Fibroblast of lung (primary cell): Measurements from ENCODE around the gene R3HCC1L. TPM values are rescaled to one million over a fixed set of nuclear protein-coding genes. Genes with fewer than 3 reads are reported as not detected.

Source experiments
- DNase-seq, 2 donors: peaks; one replicate each; pipeline versions ENCODE4 v3.0.0 to v3.0.0-alpha.2; 2010; ENCODE audit warnings: low read depth in 2 of 2
- H2AFZ ChIP-seq: 2 replicates; pipeline ENCODE4 v1.5.1; 2012; ENCODE audit warnings: low read length, control low read depth, inconsistent platforms
- H3K27ac ChIP-seq: 2 replicates; pipeline ENCODE4 v1.5.1; 2011; ENCODE audit warnings: low read length, control low read depth; ENCODE audit not compliant: insufficient read depth
- H3K27me3 ChIP-seq: 2 replicates; pipeline ENCODE4 v1.5.1; 2011; ENCODE audit warnings: mild to moderate bottlenecking, low read length; ENCODE audit not compliant: control insufficient read depth, insufficient read depth
- H3K36me3 ChIP-seq: 2 replicates; pipeline ENCODE4 v1.5.1; 2011; ENCODE audit warnings: low read length; ENCODE audit not compliant: control insufficient read depth, insufficient read depth
- H3K4me1 ChIP-seq: 2 replicates; pipeline ENCODE4 v1.5.1; 2011; ENCODE audit warnings: low read length; ENCODE audit not compliant: control insufficient read depth, insufficient read depth; ENCODE audit errors: extremely low read depth
- H3K4me2 ChIP-seq: 2 replicates; pipeline ENCODE4 v1.5.1; 2011; ENCODE audit warnings: low read length, control low read depth; ENCODE audit not compliant: insufficient read depth; ENCODE audit errors: extremely low read depth
- H3K4me3 ChIP-seq, 4 experiments: fragments of 200-600 bp in 1 of 4; sonication (generic) in 1 of 4; replicated peaks in 1 of 4; 2 replicates each; pipeline ENCODE4 v1.5.1; 2011 to 2016; ENCODE audit warnings: low read length in 4 of 4, low read depth in 3 of 4, mild to moderate bottlenecking in 3 of 4, control low read depth in 2 of 4, inconsistent platforms in 1 of 4, mixed read lengths in 1 of 4; ENCODE audit not compliant: insufficient read depth in 1 of 4; ENCODE audit errors: control extremely low read depth in 1 of 4
- H3K79me2 ChIP-seq: 2 replicates; pipeline ENCODE4 v1.5.1; 2012; ENCODE audit warnings: mild to moderate bottlenecking, low read length, inconsistent platforms; ENCODE audit not compliant: control insufficient read depth, insufficient read depth
- H3K9ac ChIP-seq: 2 replicates; pipeline ENCODE4 v1.5.1; 2011; ENCODE audit warnings: mild to moderate bottlenecking, low read length, control low read depth; ENCODE audit not compliant: insufficient read depth
- H3K9me3 ChIP-seq: 2 replicates; pipeline ENCODE4 v1.5.1; 2012; ENCODE audit warnings: low read depth, low read length; ENCODE audit not compliant: control insufficient read depth, insufficient read depth
- H4K20me1 ChIP-seq: 2 replicates; pipeline ENCODE4 v1.5.1; 2011; ENCODE audit warnings: low read length; ENCODE audit not compliant: control insufficient read depth, insufficient read depth; ENCODE audit errors: extremely low read depth
- CTCF ChIP-seq, 2 donors: IDR thresholded peaks in 1 of 2; conservative IDR thresholded peaks in 1 of 2; 1 replicate in 1 of 2; 2 replicates in 1 of 2; pipeline ENCODE4 v1.5.1; 2011 to 2012; ENCODE audit warnings: low read length in 2 of 2, control low read depth in 1 of 2, inconsistent platforms in 1 of 2, low read depth in 1 of 2, mild to moderate bottlenecking in 1 of 2
- EZH2 ChIP-seq: IDR thresholded peaks from 2 replicates; pipeline ENCODE4 v1.5.1; 2012; ENCODE audit warnings: low read length, control low read depth, mild to moderate bottlenecking; ENCODE audit errors: missing control alignments
- polyA plus RNA-seq, 2 donors: library from polyadenylated mRNA; depleted of rRNA in 1 of 2; stranded (reverse) in 1 of 2; unstranded in 1 of 2; fragments of >200 nt; gene quantifications; 2 replicates each; pipeline ENCODE4 v1.2.1, GENCODE V29; 2011 to 2012; ENCODE audit warnings: missing spikeins in 1 of 2
- total RNA-seq: library from RNA; depleted of rRNA; stranded (reverse); fragments of >200 nt; gene quantifications from 2 replicates; pipeline ENCODE4 v1.2.1, GENCODE V29; 2014

R3HCC1L gene
- total and polyA plus RNA-seq, 2 donors (not counting 1 experiment from before 2014, with no cell fraction given) = 11.1 to 19.5 TPM

GRCh38 chr10:98194633-98195032, 60.2 kb downstream of the R3HCC1L start:
- no peaks in the 10 kb centered on the region for H3K4me1 ChIP-seq
- H3K27ac ChIP-seq = no peak overlapping the region
- no peaks in the 10 kb centered on the region for H3K27me3 ChIP-seq
- H3K4me2 ChIP-seq = no peak overlapping the region
- no peak overlapping the region for H2AFZ ChIP-seq
- no peak for DNase-seq
- H3K79me2 ChIP-seq = no peaks in the 10 kb centered on the region
- no peaks in the 10 kb centered on the region for H3K9me3 ChIP-seq
- no peak overlapping the region for H3K4me3 ChIP-seq
- H3K9ac ChIP-seq = no peak overlapping the region
- H4K20me1 ChIP-seq = no peaks in the 10 kb centered on the region
- no peaks in the 10 kb centered on the region for H3K36me3 ChIP-seq
- no peak for TF ChIP-seq EZH2
- no peak for TF ChIP-seq CTCF (conservative IDR thresholded peaks at IDR 0.05 in 1 of 2, IDR thresholded peaks at IDR 0.05 in 1 of 2; ENCODE audit: low read depth in 1 of 2, low read length in 2 of 2)

GRCh38 chr10:98195120-98195519, 60.7 kb downstream of the R3HCC1L start:
- Histone ChIP-seq H3K9me3 (no peaks in the 10 kb centered on the region), H3K4me3 (no peak overlapping the region), H3K79me2 (no peaks in the 10 kb centered on the region), H3K4me2 (no peak overlapping the region), H2AFZ (no peak overlapping the region), H3K4me1 (no peaks in the 10 kb centered on the region), H4K20me1 (no peaks in the 10 kb centered on the region), H3K27me3 (no peaks in the 10 kb centered on the region), H3K36me3 (no peaks in the 10 kb centered on the region), H3K9ac (no peak overlapping the region), H3K27ac (no peak overlapping the region)
- no peak for TF ChIP-seq EZH2
- no peak for TF ChIP-seq CTCF (conservative IDR thresholded peaks at IDR 0.05 in 1 of 2, IDR thresholded peaks at IDR 0.05 in 1 of 2; ENCODE audit: low read depth in 1 of 2, low read length in 2 of 2)
- DNase-seq = no peak

- no peak for DNase-seq
- H3K27me3 ChIP-seq = no peaks in the 10 kb centered on the region
- no peak overlapping the region for H3K27ac ChIP-seq
- H3K79me2 ChIP-seq = no peaks in the 10 kb centered on the region
- TF ChIP-seq EZH2 = no peak
- TF ChIP-seq CTCF (conservative IDR thresholded peaks at IDR 0.05 in 1 of 2, IDR thresholded peaks at IDR 0.05 in 1 of 2; ENCODE audit: low read depth in 1 of 2, low read length in 2 of 2) = no peak
- no peaks in the 10 kb centered on the region for H3K36me3 ChIP-seq
- no peaks in the 10 kb centered on the region for H3K9me3 ChIP-seq
- H3K4me1 ChIP-seq = no peaks in the 10 kb centered on the region
- no peak overlapping the region for H3K4me2 ChIP-seq
- H2AFZ ChIP-seq = no peak overlapping the region
- no peak overlapping the region for H3K9ac ChIP-seq
- no peak overlapping the region for H3K4me3 ChIP-seq
- H4K20me1 ChIP-seq = no peaks in the 10 kb centered on the region
Measured at GRCh38 chr10:98196985-98197384, 62.5 kb downstream of the R3HCC1L start.
